22Rv1 (cell line): Measurements from ENCODE around the gene ARMC9.

Experiments
- H3K27ac ChIP-seq: fragments of 450-650 bp; 2 replicates; pipeline ENCODE4 v1.5.1; 2017
- ZFX ChIP-seq: fragments of 450-650 bp; IDR thresholded peaks from 2 replicates; pipeline ENCODE4 v1.6.1; 2017; ENCODE audit warnings: antibody characterized with exemption, borderline replicate concordance
- TF ChIP-seq, protein P1 (sequence below): fragments of 450-650 bp; IDR thresholded peaks from 2 replicates; pipeline ENCODE4 v1.5.1; 2017; ENCODE audit warnings: mild to moderate bottlenecking

Gene ARMC9

DNA sequence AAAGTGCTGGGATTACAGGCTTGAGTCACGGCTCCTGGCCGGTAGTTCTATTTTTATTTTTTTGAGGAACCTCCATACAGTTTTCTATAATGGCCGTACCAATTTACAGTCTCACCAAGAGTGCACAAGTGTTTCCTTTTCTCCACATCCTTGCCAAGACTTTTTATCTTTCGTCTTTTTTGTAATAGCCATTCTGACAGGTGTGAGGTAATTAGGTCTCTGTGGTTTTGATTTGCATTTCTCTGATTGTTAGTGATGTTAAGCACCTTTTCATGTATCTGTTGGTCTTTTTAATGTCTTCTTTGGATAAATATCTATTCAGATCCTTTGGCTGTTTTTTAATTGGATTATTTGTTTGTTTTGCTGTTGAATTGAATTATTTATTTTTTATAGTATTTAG, 9.3 kb downstream of the ARMC9 start:
- no peak overlapping the region for H3K27ac ChIP-seq

DNA sequence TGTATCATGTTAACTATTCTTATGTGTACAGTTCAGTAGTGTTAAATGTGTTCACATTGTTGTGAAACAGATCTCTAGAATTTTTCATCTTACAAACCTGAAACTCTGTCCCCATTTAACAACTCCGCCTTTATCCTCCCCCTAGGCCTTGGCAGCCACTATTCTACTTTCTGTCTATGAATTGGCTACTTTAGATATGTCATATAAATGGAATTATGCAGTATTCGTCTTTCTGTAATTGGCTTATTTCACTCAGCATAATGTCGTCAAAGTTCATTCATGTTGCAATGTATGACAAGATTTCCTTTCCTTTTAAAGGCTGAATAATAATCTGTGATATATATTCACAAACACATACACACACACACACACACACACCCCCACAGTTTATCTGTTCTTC, 12.4 kb downstream of the ARMC9 start:
- H3K27ac ChIP-seq: no peak overlapping the region
- TF ChIP-seq, protein P1, sequence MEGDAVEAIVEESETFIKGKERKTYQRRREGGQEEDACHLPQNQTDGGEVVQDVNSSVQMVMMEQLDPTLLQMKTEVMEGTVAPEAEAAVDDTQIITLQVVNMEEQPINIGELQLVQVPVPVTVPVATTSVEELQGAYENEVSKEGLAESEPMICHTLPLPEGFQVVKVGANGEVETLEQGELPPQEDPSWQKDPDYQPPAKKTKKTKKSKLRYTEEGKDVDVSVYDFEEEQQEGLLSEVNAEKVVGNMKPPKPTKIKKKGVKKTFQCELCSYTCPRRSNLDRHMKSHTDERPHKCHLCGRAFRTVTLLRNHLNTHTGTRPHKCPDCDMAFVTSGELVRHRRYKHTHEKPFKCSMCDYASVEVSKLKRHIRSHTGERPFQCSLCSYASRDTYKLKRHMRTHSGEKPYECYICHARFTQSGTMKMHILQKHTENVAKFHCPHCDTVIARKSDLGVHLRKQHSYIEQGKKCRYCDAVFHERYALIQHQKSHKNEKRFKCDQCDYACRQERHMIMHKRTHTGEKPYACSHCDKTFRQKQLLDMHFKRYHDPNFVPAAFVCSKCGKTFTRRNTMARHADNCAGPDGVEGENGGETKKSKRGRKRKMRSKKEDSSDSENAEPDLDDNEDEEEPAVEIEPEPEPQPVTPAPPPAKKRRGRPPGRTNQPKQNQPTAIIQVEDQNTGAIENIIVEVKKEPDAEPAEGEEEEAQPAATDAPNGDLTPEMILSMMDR: no peak
- no peak for TF ChIP-seq ZFX

More for the DNA sequence above, 9.3 kb downstream of the ARMC9 start:
- TF ChIP-seq, protein P1: no peak
- no peak for TF ChIP-seq ZFX

DNA sequence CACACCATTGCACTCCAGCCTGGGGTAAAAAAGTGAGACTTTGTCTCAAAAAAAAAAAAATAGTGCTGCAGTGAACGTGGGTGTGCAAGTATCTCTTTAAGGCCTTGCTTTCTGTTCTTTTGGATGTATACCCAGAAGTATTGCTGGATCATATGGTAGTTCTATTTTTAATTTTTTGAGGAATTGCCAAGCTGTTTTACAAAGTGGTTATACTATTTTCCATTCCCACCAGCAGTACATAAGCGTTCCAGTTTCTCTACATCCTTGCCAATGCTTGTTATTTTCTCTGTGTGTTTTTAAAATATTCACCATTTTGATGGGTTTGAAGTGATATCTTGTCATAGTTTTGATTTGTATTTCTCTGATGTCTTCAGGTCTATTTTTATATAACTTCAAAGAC, 13.1 kb downstream of the ARMC9 start:
- TF ChIP-seq, protein P1: no peak
- no peak for TF ChIP-seq ZFX
- H3K27ac ChIP-seq: no peak overlapping the region

DNA sequence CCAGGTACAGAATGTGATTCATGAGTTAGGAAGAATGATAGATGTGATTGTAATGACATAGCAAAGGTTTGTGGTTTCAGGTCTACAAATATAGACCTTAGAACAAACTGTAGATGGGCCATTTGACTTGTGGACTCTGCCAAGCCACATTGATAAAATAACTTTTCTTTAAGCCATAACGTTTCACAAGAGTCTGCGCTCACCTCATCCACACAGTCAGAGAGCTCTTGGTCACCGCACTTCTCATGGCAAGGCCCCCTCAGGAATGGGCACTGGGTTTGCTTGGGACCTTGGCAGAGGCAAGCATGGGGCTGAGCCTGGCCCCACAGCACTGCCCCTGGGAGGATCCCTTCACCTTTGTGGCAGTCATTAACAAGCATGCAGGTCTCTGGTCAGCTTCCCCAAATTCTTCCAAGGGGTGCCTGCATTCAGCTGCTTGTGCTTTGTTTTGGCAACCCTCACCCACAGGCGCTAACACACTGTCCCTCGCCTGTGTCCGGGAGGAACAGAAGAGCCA, 14.0 kb downstream of the ARMC9 start:
- no peak overlapping the region for H3K27ac ChIP-seq
- TF ChIP-seq, protein P1: no peak

DNA sequence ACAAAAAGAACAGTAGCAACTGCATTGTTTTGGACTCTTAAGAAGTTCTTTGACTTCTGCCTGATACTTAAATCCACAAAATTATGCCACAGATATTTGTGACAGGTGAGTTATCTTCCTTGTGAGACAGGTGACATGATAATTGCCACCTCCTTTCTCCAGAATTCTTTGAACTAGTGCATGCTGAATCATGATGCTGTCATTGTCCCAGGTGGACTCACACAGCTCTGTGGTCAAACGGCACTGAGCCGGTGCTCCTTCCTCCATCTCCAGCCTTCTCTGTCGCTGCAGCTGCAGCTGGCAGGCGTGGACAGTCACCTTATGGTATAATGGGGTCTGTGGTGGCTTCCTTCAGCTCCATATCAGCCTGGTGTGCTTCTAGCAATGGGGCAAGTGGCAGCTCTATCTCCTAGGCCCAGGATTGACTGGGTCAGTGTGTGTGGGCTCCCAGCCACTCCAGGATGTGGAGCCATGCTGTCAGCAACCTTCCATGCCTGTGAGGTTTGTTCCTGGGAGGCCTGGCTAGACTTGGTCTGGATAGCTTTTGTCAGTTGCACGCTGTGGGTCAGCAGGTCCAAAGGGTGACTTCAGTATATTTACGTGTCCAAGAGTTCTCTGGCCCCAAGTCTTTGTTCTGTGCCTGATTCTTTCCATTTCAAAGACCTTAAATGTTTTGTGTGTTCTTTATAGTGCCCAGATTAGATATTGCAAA, 15.7 kb downstream of the ARMC9 start:
- no peak overlapping the region for H3K27ac ChIP-seq
- TF ChIP-seq, protein P1: no peak
- TF ChIP-seq ZFX: no peak

DNA sequence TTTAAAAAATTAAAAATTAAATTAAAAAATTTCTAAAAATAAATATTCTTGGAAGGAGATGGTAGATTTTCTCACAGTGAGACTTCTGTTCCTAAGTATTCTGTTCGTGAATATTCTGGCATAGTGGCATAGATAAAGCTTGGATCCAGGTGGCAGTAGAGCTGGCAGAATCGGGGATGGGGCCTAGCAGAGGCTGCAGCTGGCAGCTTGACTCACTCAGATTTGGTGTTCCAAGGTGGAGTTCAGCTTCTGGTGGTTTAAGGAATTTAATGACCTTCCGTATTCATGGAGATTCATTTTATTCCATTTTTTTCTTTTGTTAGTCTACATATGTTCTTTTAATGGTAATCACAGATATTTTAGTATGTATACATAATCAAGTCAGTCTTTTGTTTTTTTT, 19.9 kb downstream of the ARMC9 start:
- TF ChIP-seq ZFX: no peak
- TF ChIP-seq, protein P1: no peak
- H3K27ac ChIP-seq: no peak overlapping the region

DNA sequence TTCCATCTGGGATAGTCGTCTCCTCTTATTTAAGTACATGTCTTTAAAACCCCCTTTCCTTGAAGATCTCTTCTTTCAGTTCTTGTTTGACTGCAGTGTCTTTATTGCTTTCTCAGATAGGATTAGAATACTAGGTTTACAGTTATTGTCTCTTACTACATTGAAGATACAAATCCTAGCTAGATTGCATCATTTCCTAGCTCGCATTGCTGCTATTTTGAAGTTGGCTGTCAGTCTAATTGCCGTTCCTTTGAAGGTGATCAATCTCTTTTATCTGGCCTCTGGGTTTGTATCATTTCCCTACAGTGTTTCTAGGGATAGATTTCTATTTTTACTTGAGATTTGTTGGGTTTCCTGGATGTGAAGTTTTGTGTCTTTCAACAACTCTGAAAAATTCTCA, 20.9 kb downstream of the ARMC9 start:
- TF ChIP-seq, protein P1: no peak
- no peak for TF ChIP-seq ZFX
- no peak overlapping the region for H3K27ac ChIP-seq
